HEK293T (cell line): ENCODE data around the gene IRF2BP2.

Experiments
- ARNT ChIP-seq: fragments of 450-650 bp; IDR thresholded peaks from 2 replicates; pipeline ENCODE4 v1.6.1; 2017; ENCODE audit warnings: mild to moderate bottlenecking
- BHLHE40 ChIP-seq: fragments of 450-650 bp; IDR thresholded peaks from 2 replicates; pipeline ENCODE4 v1.6.1; 2016; ENCODE audit warnings: mild to moderate bottlenecking, moderate library complexity, borderline replicate concordance
- ELF4 ChIP-seq: fragments of 450-650 bp; IDR thresholded peaks from 2 replicates; pipeline ENCODE4 v1.6.1; 2017; ENCODE audit warnings: antibody characterized with exemption
- FOXA1 ChIP-seq: fragments of 450-650 bp; IDR thresholded peaks from 2 replicates; pipeline ENCODE4 v1.6.1; 2016; ENCODE audit warnings: mild to moderate bottlenecking
- FOXM1 ChIP-seq: fragments of 450-650 bp; IDR thresholded peaks from 2 replicates; pipeline ENCODE4 v1.6.1; 2017; ENCODE audit warnings: mild to moderate bottlenecking, borderline replicate concordance
- HDGF ChIP-seq: fragments of 450-650 bp; IDR thresholded peaks from 2 replicates; pipeline ENCODE4 v1.6.1; 2017; ENCODE audit warnings: antibody characterized with exemption, borderline replicate concordance
- L3MBTL2 ChIP-seq: fragments of 450-650 bp; conservative IDR thresholded peaks from 2 replicates; pipeline ENCODE4 v1.6.1; 2016; ENCODE audit warnings: mild to moderate bottlenecking
- LEF1 ChIP-seq: fragments of 450-650 bp; IDR thresholded peaks from 2 replicates; pipeline ENCODE4 v1.6.1; 2017; ENCODE audit warnings: mild to moderate bottlenecking, borderline replicate concordance
- NFRKB ChIP-seq: fragments of 450-650 bp; IDR thresholded peaks from 2 replicates; pipeline ENCODE4 v1.6.1; 2016; ENCODE audit warnings: mild to moderate bottlenecking, moderate library complexity
- SUZ12 ChIP-seq: fragments of 450-650 bp; IDR thresholded peaks from 2 replicates; pipeline ENCODE4 v1.6.1; 2016; ENCODE audit warnings: mild to moderate bottlenecking
- TARDBP ChIP-seq: fragments of 450-650 bp; IDR thresholded peaks from 2 replicates; pipeline ENCODE4 v1.6.1; 2016
- ZNF384 ChIP-seq: fragments of 450-650 bp; IDR thresholded peaks from 2 replicates; pipeline ENCODE4 v1.6.1; 2016
- TF ChIP-seq, protein P1 (sequence below): fragments of 450-650 bp; IDR thresholded peaks from 2 replicates; pipeline ENCODE4 v1.6.1; 2016

DNA sequence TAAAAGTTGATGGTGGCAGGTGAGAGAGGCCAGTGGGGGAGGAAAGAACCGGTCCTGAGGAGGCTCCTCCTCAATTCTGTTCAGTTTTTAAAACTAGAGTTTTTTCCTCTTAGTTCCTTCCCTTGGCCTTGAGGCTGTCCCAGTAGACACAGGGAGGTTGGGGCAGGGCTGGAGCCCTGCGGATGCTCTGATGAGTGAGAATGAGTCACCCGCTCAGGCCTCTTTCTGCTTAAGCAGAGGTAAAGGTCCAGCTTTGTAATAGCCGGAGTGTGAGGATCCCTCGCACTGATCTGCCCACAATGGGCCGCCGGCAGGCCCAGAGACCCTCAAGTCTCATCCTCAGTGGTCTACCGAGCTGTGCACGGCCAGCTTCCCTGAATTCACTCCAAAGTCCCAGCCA lies 49.6 kb upstream of the IRF2BP2 start:
- no peak for TF ChIP-seq NFRKB
- no peak for TF ChIP-seq TARDBP
- TF ChIP-seq ZNF384: no peak
- TF ChIP-seq ARNT: no peak
- no peak for TF ChIP-seq L3MBTL2
- no peak for TF ChIP-seq SUZ12
- TF ChIP-seq LEF1: no peak
- no peak for TF ChIP-seq BHLHE40
- TF ChIP-seq FOXM1: no peak
- no peak for TF ChIP-seq ELF4
- no peak for TF ChIP-seq FOXA1
- TF ChIP-seq, protein P1, sequence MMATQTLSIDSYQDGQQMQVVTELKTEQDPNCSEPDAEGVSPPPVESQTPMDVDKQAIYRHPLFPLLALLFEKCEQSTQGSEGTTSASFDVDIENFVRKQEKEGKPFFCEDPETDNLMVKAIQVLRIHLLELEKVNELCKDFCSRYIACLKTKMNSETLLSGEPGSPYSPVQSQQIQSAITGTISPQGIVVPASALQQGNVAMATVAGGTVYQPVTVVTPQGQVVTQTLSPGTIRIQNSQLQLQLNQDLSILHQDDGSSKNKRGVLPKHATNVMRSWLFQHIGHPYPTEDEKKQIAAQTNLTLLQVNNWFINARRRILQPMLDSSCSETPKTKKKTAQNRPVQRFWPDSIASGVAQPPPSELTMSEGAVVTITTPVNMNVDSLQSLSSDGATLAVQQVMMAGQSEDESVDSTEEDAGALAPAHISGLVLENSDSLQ: no peak
- TF ChIP-seq HDGF: no peak
